Activated CD8-positive, alpha-beta T cell treated with anti-CD3 and anti-CD28 coated beads for 36 hours (primary cell): ENCODE measurements around the gene GNAO1. TPM values are rescaled to one million over a fixed set of nuclear protein-coding genes. Genes with fewer than 3 reads are reported as not detected.

Experiments
- ATAC-seq: fragments of 200-7000 bp; cut with Tn5 transposase; one replicate; pipeline ENCODE4 v1.10.0; 2021; ENCODE audit warnings: mild to moderate bottlenecking, moderate library complexity
- CTCF ChIA-PET: fragments of 350-600 bp; sonication (Branson Sonifier 250); formaldehyde crosslinking; loops from one replicate; lab custom pipeline; 2021; ENCODE audit warnings: antibody characterized with exemption; lab: Charles Lee
- POLR2A ChIA-PET: fragments of 350-600 bp; sonication (Branson Sonifier 250); formaldehyde crosslinking; loops from one replicate; lab custom pipeline; 2021; ENCODE audit warnings: antibody characterized with exemption; lab: Charles Lee
- DNase-seq: peaks from one replicate; pipeline ENCODE4 v3.0.0-alpha.2; 2020
- H3K27ac Mint-ChIP-seq: one replicate; pipeline ENCODE4 v1.8.0; 2021; ENCODE audit warnings: mild to moderate bottlenecking, mixed read lengths
- H3K27me3 Mint-ChIP-seq: one replicate; pipeline ENCODE4 v1.8.0; 2021; ENCODE audit warnings: mixed read lengths
- H3K36me3 Mint-ChIP-seq: one replicate; pipeline ENCODE4 v1.8.0; 2021; ENCODE audit warnings: low read depth, mixed read lengths
- H3K4me1 Mint-ChIP-seq: one replicate; pipeline ENCODE4 v1.8.0; 2021; ENCODE audit warnings: low read depth, mixed read lengths
- H3K4me3 Mint-ChIP-seq: one replicate; pipeline ENCODE4 v1.8.0; 2021; ENCODE audit warnings: mild to moderate bottlenecking, moderate library complexity, mixed read lengths
- H3K9me3 Mint-ChIP-seq: one replicate; pipeline ENCODE4 v1.8.0; 2021; ENCODE audit warnings: mixed read lengths
- CTCF ChIP-seq: fragments of 200-600 bp; IDR thresholded peaks from one replicate; pipeline ENCODE4 v1.8.0; 2022; ENCODE audit warnings: antibody characterized with exemption, mild to moderate bottlenecking
- intact Hi-C: fragments of 100-400 bp; cut with micrococcal nuclease; formaldehyde crosslinking; loops from one replicate; pipeline ENCODE4 v1.10.0; 2022
- total RNA-seq, 2 experiments: library from RNA; stranded (reverse); gene quantifications; one replicate each; pipeline ENCODE4 v1.2.3, GENCODE V29; 2021

The GNAO1 gene
- total RNA-seq, 2 experiments from 2014 or later: 2.3 to 2.4 TPM

DNA sequence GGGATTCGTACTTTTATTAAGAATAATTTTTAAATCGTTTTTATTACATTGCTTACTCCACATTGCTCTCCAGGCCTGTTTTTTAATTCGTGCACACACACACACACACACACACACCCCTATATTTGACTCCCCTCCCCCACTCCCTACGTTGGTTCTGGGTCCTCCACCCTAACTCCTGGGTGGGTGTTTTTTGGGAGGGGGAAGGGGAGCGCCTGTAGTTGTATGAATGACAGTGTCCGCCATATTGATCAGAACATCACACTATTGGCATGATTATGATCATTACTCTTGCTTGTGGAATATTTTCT lies 1.3 kb downstream of the GNAO1 start:
- Mint-ChIP-seq H3K36me3 (no peaks in the 10 kb centered on the region), H3K27me3 (peaks cover 71% of the 10 kb centered on the region), H3K4me3 (peak overlapping the region; percentile 46), H3K4me1 (peaks cover 38% of the 10 kb centered on the region), H3K27ac (no peak overlapping the region), H3K9me3 (no peaks in the 10 kb centered on the region)
- ATAC-seq: no peak
- POLR2A ChIA-PET: no interaction called here
- CTCF ChIA-PET: no interaction called here
- no peak for TF ChIP-seq CTCF
- DNase-seq: no peak
- intact Hi-C loops: loop anchor here (10.0 kb wide), 2 partner anchors 148 to 438 kb away; no protein-coding TSS in a partner anchor

DNA sequence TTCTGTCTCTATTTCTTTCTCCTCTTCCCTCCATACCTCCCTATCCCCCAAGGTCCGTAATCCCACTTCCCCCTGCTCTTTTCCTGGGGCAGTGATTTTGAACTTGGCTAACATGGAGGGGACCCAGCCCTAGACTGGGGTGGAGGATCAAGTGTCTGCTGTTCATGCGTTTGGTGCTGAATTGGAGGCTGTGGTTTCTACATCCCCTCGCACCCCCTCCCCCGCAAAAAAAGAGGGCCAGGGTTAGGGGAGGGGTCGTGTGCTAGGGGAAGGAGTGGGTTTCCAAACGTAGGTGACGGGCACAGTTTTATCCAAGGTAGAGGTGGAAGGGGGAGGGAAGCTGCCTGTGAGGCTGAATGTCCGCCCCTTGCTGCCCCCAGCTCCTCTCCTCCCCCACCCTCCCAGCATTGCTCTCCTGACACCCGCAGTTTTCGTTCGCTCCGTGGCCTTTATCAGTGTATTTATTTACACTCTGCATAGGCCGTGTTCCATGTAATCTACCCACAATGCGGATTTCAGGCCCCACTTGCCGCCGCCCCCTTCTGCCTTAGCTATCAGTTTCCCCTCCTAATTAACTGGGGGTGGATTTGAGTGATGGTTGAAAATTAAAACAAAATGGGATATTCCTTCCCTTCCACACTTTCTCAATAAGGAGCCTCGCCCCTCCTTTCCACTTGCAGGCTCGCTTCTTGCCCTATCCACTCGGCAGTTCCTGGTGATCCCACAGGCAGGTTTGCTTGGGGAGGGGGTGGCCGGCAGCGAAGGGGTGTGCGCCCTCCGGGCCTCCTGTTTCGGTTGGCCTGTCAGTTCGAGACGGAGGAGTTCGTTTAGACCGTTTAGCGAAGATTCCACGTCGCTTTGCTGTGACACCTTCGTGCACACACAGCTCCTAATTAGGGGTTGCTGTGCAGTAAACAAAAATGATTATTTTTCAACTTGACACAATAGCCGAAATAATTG lies 2.0 kb downstream of the GNAO1 start:
- Mint-ChIP-seq H3K9me3 (no peaks in the 10 kb centered on the region), H3K4me3 (peak overlapping the region; percentile 46), H3K27ac (no peak overlapping the region), H3K4me1 (peaks cover 41% of the 10 kb centered on the region), H3K27me3 (peaks cover 69% of the 10 kb centered on the region), H3K36me3 (no peaks in the 10 kb centered on the region)
- DNase-seq (no peak), ATAC-seq (no peak)
- ChIA-PET POLR2A (no interaction called here), CTCF (interaction anchor here (1.8 kb wide), 1 partner anchor 10 kb away, joined by 4 read pairs; no protein-coding TSS in a partner anchor)
- intact Hi-C loops: loop anchor here (10.0 kb wide), 2 partner anchors 148 to 438 kb away; no protein-coding TSS in a partner anchor
- TF ChIP-seq CTCF: no peak

- Mint-ChIP-seq H3K9me3 (peaks cover 2% of the 10 kb centered on the region), H3K36me3 (no peaks in the 10 kb centered on the region), H3K27me3 (peaks cover 62% of the 10 kb centered on the region), H3K4me3 (peak overlapping the region; percentile 36), H3K4me1 (peaks cover 38% of the 10 kb centered on the region), H3K27ac (no peak overlapping the region)
- intact Hi-C loops: loop anchor here (10.0 kb wide), 2 partner anchors 149 to 439 kb away; no protein-coding TSS in a partner anchor
- DNase-seq (peak; percentile 82), ATAC-seq (peak; percentile 72)
- ChIA-PET CTCF (interaction anchor here (1.8 kb wide), 1 partner anchor 9 kb away, joined by 4 read pairs; no protein-coding TSS in a partner anchor), POLR2A (interaction anchor here (0.6 to 0.8 kb wide), 2 partner anchors 14 to 795 kb away, joined by 3 read pairs; no protein-coding TSS in a partner anchor)
- TF ChIP-seq CTCF: no peak
Observed at GRCh38 chr16:56193951-56194726, 2.9 kb downstream of the GNAO1 start.

DNA sequence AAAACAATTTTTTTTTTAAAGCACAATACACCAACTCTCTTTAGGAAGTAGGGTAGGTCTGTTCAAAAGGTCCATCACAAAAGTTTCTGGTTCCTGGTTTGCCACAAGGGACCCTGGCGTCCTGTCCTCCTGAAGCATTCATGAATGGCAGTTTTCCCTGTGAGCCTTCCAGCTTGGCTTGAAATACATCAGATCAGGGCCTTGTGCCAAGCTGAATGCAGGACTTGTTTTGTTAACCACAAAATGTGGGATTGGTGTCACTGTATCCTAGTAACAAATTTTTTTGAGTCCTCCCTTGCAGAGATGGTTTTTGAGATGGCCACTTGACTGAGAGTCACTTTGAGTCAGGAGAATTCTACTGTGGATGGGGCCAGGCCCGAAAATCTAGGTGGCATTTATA lies 3.9 kb downstream of the GNAO1 start:
- ChIA-PET CTCF (interaction anchor here (1.8 kb wide), 1 partner anchor 8 kb away, joined by 4 read pairs; no protein-coding TSS in a partner anchor), POLR2A (no interaction called here)
- Mint-ChIP-seq H3K36me3 (no peaks in the 10 kb centered on the region), H3K4me3 (no peak overlapping the region), H3K4me1 (peaks cover 31% of the 10 kb centered on the region), H3K27me3 (peaks cover 54% of the 10 kb centered on the region), H3K9me3 (peaks cover 2% of the 10 kb centered on the region), H3K27ac (no peak overlapping the region)
- intact Hi-C loops: loop anchor here (10.0 kb wide), 2 partner anchors 150 to 440 kb away; no protein-coding TSS in a partner anchor
- no peak for DNase-seq
- no peak for TF ChIP-seq CTCF
- ATAC-seq: no peak
